Measurements from ENCODE around the gene CLEC1A. TPM values are rescaled to one million over a fixed set of nuclear protein-coding genes. Genes with fewer than 3 reads are reported as not detected.

Gene CLEC1A
- total RNA-seq, result 10 to 100 TPM in 2 of 4 donors, 1 to 10 TPM in 2; 2.9 to 10.7 (median 7.2) TPM

GRCh38 chr12:10098791-10099190 lies at the start of gene CLEC1A:
CLEC1A (minus strand) TSS chr12:10098985; CDS start chr12:10098922, 63 bp downstream.
- no peak for TF ChIP-seq CTCF (IDR thresholded peaks at IDR 0.05; ENCODE audit: low read depth)

- no peak for TF ChIP-seq CTCF (IDR thresholded peaks at IDR 0.05; ENCODE audit: low read depth)
Observed at GRCh38 chr12:10147714-10148403, 49.1 kb upstream of the CLEC1A start.

- TF ChIP-seq CTCF (IDR thresholded peaks at IDR 0.05; ENCODE audit: low read depth), result no peak
Observed at GRCh38 chr12:10142976-10143589, 44.3 kb upstream of the CLEC1A start.

GRCh38 chr12:10140001-10140400 lies 41.2 kb upstream of the CLEC1A start:
- TF ChIP-seq CTCF (IDR thresholded peaks at IDR 0.05; ENCODE audit: low read depth), result no peak

GRCh38 chr12:10136637-10137205 lies 37.9 kb upstream of the CLEC1A start:
- no peak for TF ChIP-seq CTCF (IDR thresholded peaks at IDR 0.05; ENCODE audit: low read depth)

- no peak for TF ChIP-seq CTCF (IDR thresholded peaks at IDR 0.05; ENCODE audit: low read depth)
Observed at GRCh38 chr12:10135126-10135525, 36.3 kb upstream of the CLEC1A start.

GRCh38 chr12:10132850-10133370 lies 34.1 kb upstream of the CLEC1A start:
- TF ChIP-seq CTCF (IDR thresholded peaks at IDR 0.05; ENCODE audit: low read depth), result no peak
